Measurements from ENCODE around the gene SLC9C2.

Gene SLC9C2

DNA sequence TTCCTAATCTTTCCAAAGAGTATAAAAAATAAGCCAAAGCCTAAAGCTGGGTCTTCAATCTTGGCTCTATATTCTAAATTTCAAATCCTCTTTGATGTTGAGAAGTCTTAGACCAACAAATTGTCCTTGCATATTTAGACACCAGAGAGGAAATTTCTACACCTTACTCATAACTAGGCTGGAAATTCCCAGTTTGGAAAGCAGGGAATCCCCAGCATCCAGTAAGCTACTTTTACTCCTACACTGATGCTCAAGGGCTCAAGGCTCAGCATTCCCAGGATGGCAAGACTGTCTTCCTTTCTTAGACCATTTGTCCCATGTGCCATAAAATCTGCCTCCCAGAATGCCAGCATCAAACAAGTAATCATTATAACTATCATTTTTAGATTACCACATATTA is 97.5 kb downstream of the SLC9C2 start:
- Histone ChIP-seq H3K4me1 (ENCODE audit: insufficient read depth, poor library complexity, severe bottlenecking) (peaks cover 17% of the 10 kb centered on the region), H3K27ac (ENCODE audit: poor library complexity, severe bottlenecking) (no peak overlapping the region), H3K36me3 (ENCODE audit: low read depth) (no peaks in the 10 kb centered on the region), H3K4me3 (ENCODE audit: severe bottlenecking) (no peak overlapping the region), H3K9me3 (ENCODE audit: severe bottlenecking) (no peaks in the 10 kb centered on the region), H3K27me3 (ENCODE audit: insufficient read depth, poor library complexity, severe bottlenecking) (no peaks in the 10 kb centered on the region)
- TF ChIP-seq, protein P1, sequence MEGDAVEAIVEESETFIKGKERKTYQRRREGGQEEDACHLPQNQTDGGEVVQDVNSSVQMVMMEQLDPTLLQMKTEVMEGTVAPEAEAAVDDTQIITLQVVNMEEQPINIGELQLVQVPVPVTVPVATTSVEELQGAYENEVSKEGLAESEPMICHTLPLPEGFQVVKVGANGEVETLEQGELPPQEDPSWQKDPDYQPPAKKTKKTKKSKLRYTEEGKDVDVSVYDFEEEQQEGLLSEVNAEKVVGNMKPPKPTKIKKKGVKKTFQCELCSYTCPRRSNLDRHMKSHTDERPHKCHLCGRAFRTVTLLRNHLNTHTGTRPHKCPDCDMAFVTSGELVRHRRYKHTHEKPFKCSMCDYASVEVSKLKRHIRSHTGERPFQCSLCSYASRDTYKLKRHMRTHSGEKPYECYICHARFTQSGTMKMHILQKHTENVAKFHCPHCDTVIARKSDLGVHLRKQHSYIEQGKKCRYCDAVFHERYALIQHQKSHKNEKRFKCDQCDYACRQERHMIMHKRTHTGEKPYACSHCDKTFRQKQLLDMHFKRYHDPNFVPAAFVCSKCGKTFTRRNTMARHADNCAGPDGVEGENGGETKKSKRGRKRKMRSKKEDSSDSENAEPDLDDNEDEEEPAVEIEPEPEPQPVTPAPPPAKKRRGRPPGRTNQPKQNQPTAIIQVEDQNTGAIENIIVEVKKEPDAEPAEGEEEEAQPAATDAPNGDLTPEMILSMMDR (IDR thresholded peaks at IDR 0.05; ENCODE audit: poor library complexity, severe bottlenecking), result no peak
- ATAC-seq (ENCODE audit: low read depth) (no peak), DNase-seq (ENCODE audit: low spot score) (no peak)

DNA sequence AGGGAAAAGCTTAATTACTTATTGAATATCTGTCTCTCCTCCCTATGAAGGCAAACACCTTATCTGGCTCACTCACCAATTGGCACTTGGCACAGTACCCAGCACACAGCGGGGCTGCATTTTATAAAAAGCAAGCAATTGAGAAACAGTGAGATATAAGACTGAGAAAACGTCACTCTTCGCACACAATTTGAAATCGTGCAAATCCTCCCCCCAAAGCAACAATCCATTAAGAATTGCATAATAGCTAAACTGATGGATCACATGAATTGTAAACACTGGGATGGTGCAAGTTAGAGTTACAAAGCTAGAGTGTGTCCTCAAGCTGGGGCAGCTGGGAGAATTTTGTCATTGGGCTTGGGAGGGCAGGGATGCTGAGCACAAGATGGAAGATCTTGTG is 98.6 kb downstream of the SLC9C2 start:
- TF ChIP-seq, protein P1 (IDR thresholded peaks at IDR 0.05; ENCODE audit: poor library complexity, severe bottlenecking), result no peak
- Histone ChIP-seq H3K27me3 (ENCODE audit: insufficient read depth, poor library complexity, severe bottlenecking) (no peaks in the 10 kb centered on the region), H3K4me1 (ENCODE audit: insufficient read depth, poor library complexity, severe bottlenecking) (peaks cover 17% of the 10 kb centered on the region), H3K36me3 (ENCODE audit: low read depth) (no peaks in the 10 kb centered on the region), H3K27ac (ENCODE audit: poor library complexity, severe bottlenecking) (no peak overlapping the region), H3K9me3 (ENCODE audit: severe bottlenecking) (peaks cover 4% of the 10 kb centered on the region), H3K4me3 (ENCODE audit: severe bottlenecking) (no peak overlapping the region)
- DNase-seq (ENCODE audit: low spot score) (no peak), ATAC-seq (ENCODE audit: low read depth) (no peak)

DNA sequence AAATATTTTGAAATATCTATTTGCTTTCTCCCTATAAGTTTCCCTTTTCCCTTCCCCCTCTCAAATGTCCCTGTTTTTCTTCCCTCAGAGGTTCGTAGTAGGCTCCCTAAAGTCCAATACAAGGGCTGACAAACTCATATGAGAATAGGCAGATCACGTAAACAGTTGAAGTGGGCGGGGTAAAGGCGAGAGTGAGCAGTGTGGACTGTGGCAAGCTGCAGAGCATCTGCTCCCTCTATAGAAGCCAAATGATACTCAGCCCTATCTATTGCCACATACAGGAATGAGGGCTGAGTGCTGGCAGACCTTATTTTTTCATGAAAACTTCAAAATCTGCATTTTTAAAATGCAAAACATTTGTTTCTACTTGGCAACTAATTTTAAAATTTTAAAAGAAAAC is 99.5 kb downstream of the SLC9C2 start:
- H3K27me3 ChIP-seq (ENCODE audit: insufficient read depth, poor library complexity, severe bottlenecking), result no peaks in the 10 kb centered on the region
- no peak for ATAC-seq (ENCODE audit: low read depth)
- no peak for DNase-seq (ENCODE audit: low spot score)
- no peak overlapping the region for H3K4me3 ChIP-seq (ENCODE audit: severe bottlenecking)
- H3K36me3 ChIP-seq (ENCODE audit: low read depth), result no peaks in the 10 kb centered on the region
- peaks cover 4% of the 10 kb centered on the region for H3K9me3 ChIP-seq (ENCODE audit: severe bottlenecking)
- peaks cover 16% of the 10 kb centered on the region for H3K4me1 ChIP-seq (ENCODE audit: insufficient read depth, poor library complexity, severe bottlenecking)
- H3K27ac ChIP-seq (ENCODE audit: poor library complexity, severe bottlenecking), result no peak overlapping the region
- TF ChIP-seq, protein P1 (IDR thresholded peaks at IDR 0.05; ENCODE audit: poor library complexity, severe bottlenecking), result no peak

DNA sequence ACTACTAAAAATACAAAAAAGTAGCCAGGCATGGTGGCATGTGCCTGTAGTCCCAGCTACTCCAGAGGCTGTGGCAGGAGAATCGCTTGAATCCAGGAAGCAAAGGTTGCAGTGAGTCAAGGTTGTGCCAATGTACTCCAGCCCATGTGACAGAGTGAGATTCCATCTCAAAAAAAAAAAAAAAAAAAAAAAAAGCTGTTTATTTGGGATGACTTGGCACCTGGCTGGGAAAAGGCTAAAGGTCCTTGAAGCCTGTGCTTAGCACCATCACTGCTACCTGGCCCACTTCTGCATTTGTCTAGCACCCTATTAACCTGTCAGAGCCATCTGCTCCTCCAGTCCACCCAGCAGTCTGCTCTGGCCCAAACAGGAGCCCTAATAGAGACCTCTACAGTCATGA is 100.8 kb downstream of the SLC9C2 start:
- Histone ChIP-seq H3K4me1 (ENCODE audit: insufficient read depth, poor library complexity, severe bottlenecking) (peaks cover 5% of the 10 kb centered on the region), H3K36me3 (ENCODE audit: low read depth) (no peaks in the 10 kb centered on the region), H3K27ac (ENCODE audit: poor library complexity, severe bottlenecking) (no peak overlapping the region), H3K4me3 (ENCODE audit: severe bottlenecking) (no peak overlapping the region), H3K27me3 (ENCODE audit: insufficient read depth, poor library complexity, severe bottlenecking) (no peaks in the 10 kb centered on the region), H3K9me3 (ENCODE audit: severe bottlenecking) (peaks cover 4% of the 10 kb centered on the region)
- ATAC-seq (ENCODE audit: low read depth) (no peak), DNase-seq (ENCODE audit: low spot score) (no peak)
- TF ChIP-seq, protein P1 (IDR thresholded peaks at IDR 0.05; ENCODE audit: poor library complexity, severe bottlenecking), result no peak

DNA sequence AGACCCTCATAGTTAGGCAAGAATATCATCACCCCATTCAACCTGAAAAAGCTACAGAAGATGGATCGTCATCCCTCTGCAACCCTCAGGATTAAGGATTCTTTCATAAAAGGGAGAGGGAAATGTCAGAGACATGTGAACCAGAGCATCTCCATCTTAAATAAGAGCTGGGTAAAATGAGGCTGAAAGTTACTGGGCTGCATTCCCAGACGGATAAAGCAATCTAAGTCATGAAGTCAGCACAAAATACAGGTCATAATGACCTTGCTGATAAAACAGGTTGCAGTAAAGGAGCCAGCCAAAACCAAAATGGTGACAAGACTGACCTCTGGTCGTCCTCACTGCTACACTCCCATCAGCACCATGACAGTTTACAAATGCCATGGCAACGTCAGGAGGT is 103.1 kb downstream of the SLC9C2 start:
- H3K36me3 ChIP-seq (ENCODE audit: low read depth), result no peaks in the 10 kb centered on the region
- ATAC-seq (ENCODE audit: low read depth) (no peak), DNase-seq (ENCODE audit: low spot score) (no peak)
- H3K4me3 ChIP-seq (ENCODE audit: severe bottlenecking), result no peak overlapping the region
- no peak overlapping the region for H3K27ac ChIP-seq (ENCODE audit: poor library complexity, severe bottlenecking)
- no peaks in the 10 kb centered on the region for H3K4me1 ChIP-seq (ENCODE audit: insufficient read depth, poor library complexity, severe bottlenecking)
- TF ChIP-seq, protein P1 (IDR thresholded peaks at IDR 0.05; ENCODE audit: poor library complexity, severe bottlenecking), result no peak
- no peaks in the 10 kb centered on the region for H3K27me3 ChIP-seq (ENCODE audit: insufficient read depth, poor library complexity, severe bottlenecking)
- peaks cover 4% of the 10 kb centered on the region for H3K9me3 ChIP-seq (ENCODE audit: severe bottlenecking)
